ENCODE data around the gene GAS6.
"Not testable (repeated sequence)": the region's sequence is repeated elsewhere in the genome, so short reads cannot be mapped to it uniquely, and the experiment has no call there.

The GAS6 gene

DNA sequence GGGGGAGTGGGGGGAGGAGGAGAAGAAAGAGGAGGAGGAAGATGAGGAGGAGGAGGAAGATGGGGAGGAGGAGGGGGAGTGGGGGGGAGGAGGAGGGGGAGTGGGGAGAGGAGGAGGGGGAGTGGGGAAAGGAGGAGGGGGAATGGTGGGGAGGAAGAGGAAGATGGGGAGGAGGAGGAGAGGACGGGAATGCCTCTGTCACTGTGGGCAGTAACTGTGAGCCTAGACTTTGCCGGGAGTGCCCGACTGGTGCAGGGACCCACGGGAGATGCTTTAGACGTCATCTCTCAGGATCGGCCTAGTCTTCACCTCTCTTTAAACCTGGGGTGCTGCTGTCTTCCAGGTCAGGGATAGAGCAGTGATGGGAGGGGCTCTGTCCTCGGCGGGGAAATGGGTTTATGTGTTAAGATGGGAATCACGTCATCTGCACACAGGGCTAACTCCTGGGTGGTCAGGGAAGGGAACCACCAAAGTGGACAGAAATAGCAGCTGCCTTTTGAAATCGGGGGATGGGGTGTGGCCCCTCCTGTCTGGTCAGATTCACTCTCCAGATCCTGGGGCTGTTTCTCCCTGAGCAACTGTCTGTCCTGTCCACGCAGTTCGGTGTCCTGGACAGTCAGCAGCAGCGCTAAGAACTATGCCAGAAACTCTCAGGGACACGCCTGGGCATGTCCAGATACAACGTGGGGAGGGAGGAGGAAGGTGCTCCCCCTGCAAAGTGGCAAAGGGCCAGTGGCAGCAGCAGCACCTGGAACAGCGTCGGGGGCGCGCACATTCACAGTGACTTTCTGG lies 26.9 kb downstream of the GAS6 start:
- Histone ChIP-seq H3K36me3 (replicated peaks; ENCODE audit: low read depth, low read length) (peaks cover 2% of the 10 kb centered on the region), H3K4me3 (ENCODE audit: low read length) (no peak overlapping the region), H3K9me3 (ENCODE audit: insufficient read depth, low read length) (no peaks in the 10 kb centered on the region), H4K20me1 (ENCODE audit: insufficient read depth, low read length) (peaks cover 7% of the 10 kb centered on the region; the same call in 1 of the 2 replicates), H3K4me2 (ENCODE audit: low read length) (no peak overlapping the region), H2AFZ (ENCODE audit: low read depth, low read length) (no peak overlapping the region), H3K4me1 (ENCODE audit: low read length) (peaks cover 14% of the 10 kb centered on the region), H3K9ac (ENCODE audit: low read length) (no peak overlapping the region), H3K27me3 (ENCODE audit: low read depth, low read length) (no peaks in the 10 kb centered on the region), H3K79me2 (ENCODE audit: low read length) (no peaks in the 10 kb centered on the region), H3K27ac (ENCODE audit: low read length) (no peak overlapping the region)
- TF ChIP-seq, protein P1, sequence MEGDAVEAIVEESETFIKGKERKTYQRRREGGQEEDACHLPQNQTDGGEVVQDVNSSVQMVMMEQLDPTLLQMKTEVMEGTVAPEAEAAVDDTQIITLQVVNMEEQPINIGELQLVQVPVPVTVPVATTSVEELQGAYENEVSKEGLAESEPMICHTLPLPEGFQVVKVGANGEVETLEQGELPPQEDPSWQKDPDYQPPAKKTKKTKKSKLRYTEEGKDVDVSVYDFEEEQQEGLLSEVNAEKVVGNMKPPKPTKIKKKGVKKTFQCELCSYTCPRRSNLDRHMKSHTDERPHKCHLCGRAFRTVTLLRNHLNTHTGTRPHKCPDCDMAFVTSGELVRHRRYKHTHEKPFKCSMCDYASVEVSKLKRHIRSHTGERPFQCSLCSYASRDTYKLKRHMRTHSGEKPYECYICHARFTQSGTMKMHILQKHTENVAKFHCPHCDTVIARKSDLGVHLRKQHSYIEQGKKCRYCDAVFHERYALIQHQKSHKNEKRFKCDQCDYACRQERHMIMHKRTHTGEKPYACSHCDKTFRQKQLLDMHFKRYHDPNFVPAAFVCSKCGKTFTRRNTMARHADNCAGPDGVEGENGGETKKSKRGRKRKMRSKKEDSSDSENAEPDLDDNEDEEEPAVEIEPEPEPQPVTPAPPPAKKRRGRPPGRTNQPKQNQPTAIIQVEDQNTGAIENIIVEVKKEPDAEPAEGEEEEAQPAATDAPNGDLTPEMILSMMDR (IDR thresholded peaks at IDR 0.05; ENCODE audit: low read depth, low read length): no peak
- TF ChIP-seq EZH2phosphoT487 (IDR thresholded peaks at IDR 0.05; ENCODE audit: low read depth): no peak

GRCh38 chr13:113835461-113836270 lies 28.2 kb downstream of the GAS6 start:
- peaks cover 14% of the 10 kb centered on the region for H3K4me1 ChIP-seq (ENCODE audit: low read length)
- no peaks in the 10 kb centered on the region for H3K27me3 ChIP-seq (ENCODE audit: low read depth, low read length)
- no peak overlapping the region for H3K27ac ChIP-seq (ENCODE audit: low read length)
- H3K9me3 ChIP-seq (ENCODE audit: insufficient read depth, low read length): no peaks in the 10 kb centered on the region
- H3K79me2 ChIP-seq (ENCODE audit: low read length): no peaks in the 10 kb centered on the region
- no peak overlapping the region for H3K9ac ChIP-seq (ENCODE audit: low read length)
- H3K4me3 ChIP-seq (ENCODE audit: low read length): no peak overlapping the region
- peaks cover 2% of the 10 kb centered on the region for H3K36me3 ChIP-seq (replicated peaks; ENCODE audit: low read depth, low read length)
- H4K20me1 ChIP-seq (ENCODE audit: insufficient read depth, low read length): peaks cover 15% of the 10 kb centered on the region
- TF ChIP-seq, protein P1 (IDR thresholded peaks at IDR 0.05; ENCODE audit: low read depth, low read length): no peak
- no peak for TF ChIP-seq EZH2phosphoT487 (IDR thresholded peaks at IDR 0.05; ENCODE audit: low read depth)
- H2AFZ ChIP-seq (ENCODE audit: low read depth, low read length): no peak overlapping the region
- no peak overlapping the region for H3K4me2 ChIP-seq (ENCODE audit: low read length)

GRCh38 chr13:113834496-113835200 lies 29.2 kb downstream of the GAS6 start:
- Histone ChIP-seq H4K20me1 (ENCODE audit: insufficient read depth, low read length) (peaks cover 15% of the 10 kb centered on the region), H2AFZ (ENCODE audit: low read depth, low read length) (no peak overlapping the region), H3K9me3 (ENCODE audit: insufficient read depth, low read length) (no peaks in the 10 kb centered on the region), H3K4me2 (ENCODE audit: low read length) (no peak overlapping the region), H3K4me3 (ENCODE audit: low read length) (no peak overlapping the region), H3K9ac (ENCODE audit: low read length) (no peak overlapping the region), H3K4me1 (ENCODE audit: low read length) (peaks cover 14% of the 10 kb centered on the region), H3K27ac (ENCODE audit: low read length) (no peak overlapping the region), H3K27me3 (ENCODE audit: low read depth, low read length) (no peaks in the 10 kb centered on the region), H3K79me2 (ENCODE audit: low read length) (no peaks in the 10 kb centered on the region), H3K36me3 (replicated peaks; ENCODE audit: low read depth, low read length) (peaks cover 2% of the 10 kb centered on the region)
- TF ChIP-seq, protein P1 (IDR thresholded peaks at IDR 0.05; ENCODE audit: low read depth, low read length): no peak
- TF ChIP-seq EZH2phosphoT487 (IDR thresholded peaks at IDR 0.05; ENCODE audit: low read depth): no peak

GRCh38 chr13:113834006-113834405 lies 29.9 kb downstream of the GAS6 start:
- H3K27ac ChIP-seq (ENCODE audit: low read length); H3K27me3 ChIP-seq (ENCODE audit: low read depth, low read length); H3K4me2 ChIP-seq (ENCODE audit: low read length); H3K9ac ChIP-seq (ENCODE audit: low read length); H2AFZ ChIP-seq (ENCODE audit: low read depth, low read length); H3K9me3 ChIP-seq (ENCODE audit: insufficient read depth, low read length); H3K79me2 ChIP-seq (ENCODE audit: low read length); H3K4me3 ChIP-seq (ENCODE audit: low read length); H3K36me3 ChIP-seq (replicated peaks; ENCODE audit: low read depth, low read length): not testable (repeated sequence)
- Histone ChIP-seq H3K4me1 (ENCODE audit: low read length) (peaks cover 14% of the 10 kb centered on the region), H4K20me1 (ENCODE audit: insufficient read depth, low read length) (peaks cover 15% of the 10 kb centered on the region)

Data from OCI-LY3 (cell line).